Hippocampal formation (tissue), 2 donors: ENCODE measurements around the gene OBSCN.
"Not testable (repeated sequence)": the region's sequence is repeated elsewhere in the genome, so short reads cannot be mapped to it uniquely, and the experiment has no call there.

Source experiments
- DNase-seq, 2 donors: peaks; one replicate each; lab custom pipeline; 2025; lab: John Stamatoyannopoulos, UW

OBSCN gene

DNA sequence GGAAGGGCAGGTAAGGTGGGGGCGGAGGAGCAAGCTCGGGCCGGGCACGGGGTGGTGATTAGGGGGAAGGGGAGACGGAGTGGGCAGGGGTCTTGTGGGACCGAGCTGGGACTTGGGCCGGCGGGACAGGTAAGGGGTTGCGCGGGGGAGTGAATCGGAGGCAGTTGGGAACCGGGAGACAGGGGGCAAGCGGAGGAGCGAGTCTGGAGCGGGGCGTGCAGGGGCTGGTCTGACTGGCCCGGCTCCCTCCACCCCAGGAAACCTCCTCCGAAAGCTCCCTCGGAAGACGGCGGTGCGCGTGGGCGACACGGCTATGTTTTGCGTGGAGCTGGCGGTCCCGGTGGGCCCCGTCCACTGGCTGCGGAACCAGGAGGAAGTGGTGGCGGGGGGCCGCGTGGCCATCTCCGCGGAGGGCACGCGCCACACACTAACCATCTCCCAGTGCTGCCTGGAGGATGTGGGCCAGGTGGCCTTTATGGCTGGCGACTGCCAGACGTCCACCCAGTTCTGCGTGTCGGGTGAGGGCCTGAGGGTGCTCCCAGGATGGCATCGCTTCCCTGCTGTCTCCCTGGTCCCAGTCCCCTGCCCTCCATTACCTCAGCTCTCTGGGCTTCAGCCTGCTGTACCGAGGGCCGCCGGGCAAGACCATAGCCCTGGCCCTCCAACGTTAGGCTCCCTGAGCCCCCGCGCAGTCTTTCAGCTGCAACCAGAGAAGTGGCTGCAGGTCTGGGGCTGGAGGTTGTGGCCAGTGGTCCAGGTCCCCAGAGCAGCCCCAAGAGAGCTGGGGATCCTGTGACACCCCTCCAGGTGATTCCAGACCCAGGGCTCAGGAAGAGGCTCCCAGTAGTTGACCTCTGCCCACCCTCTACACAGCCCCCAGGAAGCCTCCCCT lies 6.3 kb downstream of the OBSCN start:
- no peak for DNase-seq

DNA sequence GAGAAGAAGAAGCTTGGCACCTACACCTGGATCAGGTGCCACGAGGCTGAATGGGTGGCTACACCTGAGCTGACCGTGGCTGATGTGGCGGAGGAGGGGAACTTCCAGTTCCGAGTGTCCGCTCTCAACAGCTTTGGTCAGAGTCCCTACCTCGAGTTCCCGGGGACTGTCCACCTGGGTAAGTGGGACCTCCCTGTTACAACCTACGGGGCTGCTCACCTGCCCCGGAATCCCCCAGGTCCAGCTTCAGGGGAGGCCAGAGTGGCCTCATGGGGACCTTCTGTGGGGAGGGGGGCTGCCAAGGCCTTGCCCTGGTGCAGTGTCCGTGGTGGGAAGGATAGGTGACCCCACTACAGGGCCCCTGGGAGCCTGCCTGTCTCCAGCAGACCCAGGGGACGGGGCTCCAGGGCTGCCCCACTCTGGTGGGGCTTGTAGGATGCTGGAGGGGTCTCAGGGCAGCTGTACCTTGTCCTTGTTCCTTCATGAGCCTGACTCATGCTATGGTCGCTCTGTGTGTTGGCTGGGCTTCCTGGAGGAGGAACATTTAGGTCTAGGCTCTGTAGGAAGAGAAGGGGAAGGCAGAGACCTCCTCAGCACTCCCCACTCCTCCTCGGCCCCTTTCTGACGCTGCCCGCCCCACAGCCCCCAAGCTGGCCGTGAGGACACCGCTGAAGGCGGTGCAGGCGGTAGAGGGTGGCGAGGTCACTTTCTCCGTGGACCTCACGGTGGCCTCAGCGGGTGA lies 7.2 kb downstream of the OBSCN start:
- DNase-seq = no peak

DNA sequence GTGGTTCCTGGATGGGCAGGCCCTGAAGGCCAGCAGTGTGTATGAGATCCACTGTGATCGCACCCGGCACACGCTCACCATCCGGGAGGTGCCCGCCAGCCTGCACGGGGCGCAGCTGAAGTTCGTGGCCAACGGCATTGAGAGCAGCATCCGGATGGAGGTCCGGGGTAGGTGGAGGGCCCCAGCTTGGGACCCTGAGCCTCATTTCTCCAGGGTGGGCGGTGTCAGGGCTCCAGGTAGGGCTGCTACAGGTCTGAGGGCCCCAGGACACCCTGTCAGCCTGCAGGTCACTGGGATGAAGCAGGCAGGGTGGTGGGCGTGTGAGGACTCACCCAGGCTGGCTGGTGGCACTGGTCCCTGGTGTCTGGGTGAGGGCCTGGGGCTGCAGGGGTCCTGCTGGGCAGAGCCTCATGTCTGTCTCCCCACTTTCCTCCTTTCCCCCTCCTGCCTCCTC lies 7.8 kb downstream of the OBSCN start:
- no peak for DNase-seq

DNA sequence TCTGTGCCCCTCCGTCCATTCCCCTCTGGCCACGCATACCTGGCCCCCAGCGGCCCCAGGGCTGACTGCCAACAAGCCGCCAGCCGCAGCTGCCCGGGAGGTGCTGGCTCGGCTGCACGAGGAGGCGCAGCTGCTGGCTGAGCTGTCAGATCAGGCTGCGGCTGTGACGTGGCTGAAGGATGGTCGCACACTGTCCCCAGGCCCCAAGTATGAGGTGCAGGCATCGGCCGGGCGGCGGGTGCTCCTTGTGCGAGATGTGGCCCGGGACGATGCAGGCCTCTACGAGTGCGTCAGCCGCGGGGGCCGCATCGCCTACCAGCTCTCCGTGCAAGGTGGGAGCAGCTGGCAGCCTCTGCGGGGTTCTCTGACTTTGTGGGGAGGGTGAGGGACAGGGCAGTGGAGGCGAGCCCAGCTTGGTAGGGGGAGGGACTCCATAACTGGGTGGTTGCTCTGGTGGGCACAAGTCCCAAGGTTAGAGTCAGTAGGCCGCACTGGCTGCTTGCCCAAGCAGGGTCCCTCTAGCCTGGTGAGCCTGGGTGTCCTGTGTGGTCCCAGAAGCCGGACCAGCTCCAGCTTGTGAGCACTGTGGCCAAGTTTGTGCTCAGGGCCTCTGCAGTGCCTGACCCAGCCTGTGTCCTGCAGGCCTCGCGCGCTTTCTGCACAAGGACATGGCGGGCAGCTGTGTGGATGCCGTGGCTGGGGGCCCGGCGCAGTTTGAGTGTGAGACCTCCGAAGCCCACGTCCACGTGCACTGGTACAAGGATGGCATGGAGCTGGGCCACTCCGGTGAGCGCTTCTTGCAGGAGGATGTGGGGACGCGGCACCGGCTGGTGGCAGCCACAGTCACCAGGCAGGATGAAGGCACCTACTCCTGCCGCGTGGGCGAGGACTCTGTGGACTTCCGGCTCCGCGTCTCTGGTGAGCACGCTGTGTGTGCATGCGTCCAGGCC lies 8.8 kb downstream of the OBSCN start:
- DNase-seq = no peak

DNA sequence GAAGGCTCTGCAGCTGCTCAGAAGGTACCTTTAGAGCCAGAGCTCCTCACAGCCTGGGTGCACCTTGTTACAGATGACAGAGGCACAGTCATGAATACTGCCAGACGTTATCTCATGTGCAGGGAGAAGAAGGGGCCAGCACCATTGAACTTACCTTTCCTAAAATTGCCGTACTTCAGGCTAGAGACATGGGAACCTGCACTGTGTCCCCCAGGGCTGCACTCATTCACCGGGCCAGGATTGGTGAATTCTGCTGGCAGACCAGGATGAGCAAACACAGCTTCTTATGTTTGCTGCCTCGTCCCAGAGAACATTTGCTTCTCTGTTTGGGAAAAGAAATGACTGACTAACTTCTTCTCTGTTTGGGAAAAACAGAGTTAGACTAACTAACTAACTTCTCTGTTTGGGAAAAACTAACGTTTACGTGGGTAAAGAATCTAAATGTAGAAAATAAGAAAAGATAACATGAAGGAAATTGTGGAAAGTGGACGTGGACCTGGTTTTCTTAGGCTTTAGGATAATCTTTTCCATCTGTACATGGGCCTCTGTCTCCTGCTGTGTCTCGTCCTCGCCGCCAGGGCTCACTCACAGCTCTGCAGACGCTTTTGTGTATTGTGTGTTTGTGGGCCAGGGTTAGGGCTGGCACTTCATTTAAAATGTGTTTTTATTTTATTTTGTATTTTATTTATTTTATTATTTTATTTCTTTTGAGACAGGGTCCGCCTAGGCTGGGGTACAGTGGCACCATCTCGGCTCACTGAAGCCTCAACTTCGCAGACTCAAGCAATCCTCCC lies 9.9 kb downstream of the OBSCN start:
- DNase-seq = no peak

DNA sequence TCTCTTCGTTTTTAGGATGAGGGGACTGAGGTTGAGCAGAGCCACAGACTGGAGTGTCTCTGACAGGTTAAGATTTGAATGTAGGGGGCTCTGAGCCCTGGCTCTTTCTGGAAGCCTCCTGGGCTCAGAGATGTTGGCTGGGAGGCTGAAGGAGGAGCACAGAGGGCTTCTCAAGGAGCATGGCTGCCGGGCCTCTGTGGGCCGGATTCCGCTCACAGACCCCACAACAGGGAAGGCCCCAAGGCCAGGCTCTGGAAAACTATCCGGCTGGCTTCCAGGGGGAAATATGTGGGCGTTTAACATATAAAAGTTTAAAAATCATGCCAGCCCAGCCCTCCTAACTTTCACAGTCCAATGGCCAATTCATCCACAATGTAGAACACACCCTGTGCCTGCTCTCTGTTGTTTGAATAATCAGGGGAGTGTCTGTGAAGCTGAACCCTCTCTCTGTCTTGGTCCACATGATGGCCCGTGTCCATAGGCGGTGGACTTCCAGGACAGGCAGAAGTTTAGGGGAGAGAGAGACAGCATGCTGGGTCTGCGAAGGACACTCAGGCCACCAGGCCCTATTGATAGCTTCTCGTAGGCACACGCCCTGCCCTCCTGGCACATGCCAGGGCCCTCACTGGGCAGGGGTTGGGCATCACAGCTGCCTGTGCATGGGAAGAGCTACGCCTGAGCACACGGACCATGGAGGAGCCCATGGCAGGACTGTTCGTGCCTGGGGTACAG lies 10.8 kb downstream of the OBSCN start:
- DNase-seq = no peak

DNA sequence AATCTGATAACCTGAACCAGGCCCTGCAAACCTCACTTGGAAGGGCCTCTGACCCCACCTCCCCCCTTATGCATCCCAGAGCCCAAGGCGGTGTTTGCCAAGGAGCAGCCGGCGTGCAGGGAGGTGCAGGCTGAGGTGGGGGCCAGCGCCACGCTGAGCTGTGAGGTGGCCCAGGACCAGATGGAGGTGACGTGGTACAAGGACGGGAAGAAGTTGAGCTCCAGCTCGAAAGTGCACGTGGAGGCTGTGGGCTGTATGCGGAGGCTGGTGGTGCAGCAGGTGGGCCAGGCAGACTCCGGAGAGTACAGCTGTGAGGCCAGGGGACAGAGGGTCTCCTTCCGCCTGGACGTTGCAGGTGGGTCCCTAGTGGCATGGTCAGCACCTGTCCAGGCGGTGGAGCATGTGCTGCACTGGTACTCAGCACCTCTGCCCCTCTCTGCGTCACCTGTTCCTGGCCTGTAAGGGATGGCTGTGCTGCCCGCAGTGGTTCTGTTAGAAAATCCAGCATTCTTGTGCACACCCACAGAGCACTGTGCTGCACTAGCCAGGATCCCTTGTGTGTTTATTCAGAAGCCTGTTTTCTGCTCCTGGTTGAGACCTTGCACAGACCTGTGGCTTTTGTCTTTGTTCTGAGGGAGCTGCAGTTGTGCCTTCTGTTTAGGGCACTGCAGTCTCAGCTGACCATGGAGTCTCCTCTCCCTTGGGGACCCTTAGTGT lies 11.6 kb downstream of the OBSCN start:
- no peak for DNase-seq

DNA sequence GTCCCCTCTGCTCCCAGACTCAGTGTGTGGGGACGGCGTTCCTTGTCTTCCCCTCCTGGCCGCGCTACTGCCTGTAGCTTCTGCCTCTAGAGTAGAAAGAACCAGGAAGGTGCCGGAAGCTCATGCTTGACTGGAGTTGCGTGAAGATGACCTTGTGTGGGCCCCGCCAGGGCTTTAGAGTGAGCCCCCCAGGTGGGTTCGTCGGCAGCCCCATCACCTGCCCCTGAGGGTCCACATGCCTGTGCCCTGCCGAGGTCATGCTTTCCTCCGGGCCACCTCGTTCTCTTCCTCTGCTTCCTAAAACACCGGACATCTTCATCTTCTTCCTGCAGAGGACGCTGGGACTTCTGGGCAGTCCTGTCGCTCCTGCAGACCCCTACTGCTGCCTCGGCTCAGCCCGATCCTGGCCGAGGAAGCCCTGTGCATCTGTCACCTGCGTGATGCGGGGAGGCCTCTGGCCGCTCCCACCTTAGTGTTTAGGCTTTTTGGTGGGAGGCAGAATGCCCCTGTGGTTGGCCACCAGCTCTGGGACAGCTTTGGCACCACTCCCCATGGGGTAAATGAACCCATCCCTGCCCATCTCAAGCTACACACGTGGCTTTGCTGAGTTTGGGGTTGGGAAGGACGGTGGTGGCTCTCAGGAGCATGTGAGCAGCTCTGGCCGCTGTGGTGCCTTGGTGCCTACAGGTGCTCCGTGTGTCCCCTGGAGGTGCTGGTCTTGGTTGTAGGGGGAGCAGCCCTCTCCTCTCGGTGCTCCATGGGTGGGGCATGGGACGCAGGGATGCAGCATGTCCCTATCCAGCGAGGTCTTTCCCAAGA lies 12.3 kb downstream of the OBSCN start:
- DNase-seq = no peak

DNA sequence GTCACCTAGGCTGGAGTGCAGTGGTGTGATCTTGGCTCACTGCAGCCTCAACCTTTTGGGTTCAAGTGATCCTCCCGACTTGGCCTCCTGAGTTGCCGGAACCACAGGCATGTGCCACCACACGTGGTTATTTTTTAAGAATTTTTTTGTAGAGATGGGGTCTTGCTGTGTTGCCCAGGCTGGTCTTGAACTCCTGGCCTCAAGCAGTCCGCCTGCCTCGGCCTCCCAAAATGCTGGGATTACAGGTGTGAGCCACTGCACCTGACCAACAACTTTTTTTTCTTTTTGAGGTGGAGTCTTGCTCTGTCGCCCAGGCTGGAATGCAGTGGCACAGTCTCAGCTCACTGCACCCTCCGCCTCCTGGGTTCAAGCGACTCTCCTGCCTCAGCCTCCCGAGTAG lies 13.3 kb downstream of the OBSCN start:
- DNase-seq = not testable (repeated sequence)

DNA sequence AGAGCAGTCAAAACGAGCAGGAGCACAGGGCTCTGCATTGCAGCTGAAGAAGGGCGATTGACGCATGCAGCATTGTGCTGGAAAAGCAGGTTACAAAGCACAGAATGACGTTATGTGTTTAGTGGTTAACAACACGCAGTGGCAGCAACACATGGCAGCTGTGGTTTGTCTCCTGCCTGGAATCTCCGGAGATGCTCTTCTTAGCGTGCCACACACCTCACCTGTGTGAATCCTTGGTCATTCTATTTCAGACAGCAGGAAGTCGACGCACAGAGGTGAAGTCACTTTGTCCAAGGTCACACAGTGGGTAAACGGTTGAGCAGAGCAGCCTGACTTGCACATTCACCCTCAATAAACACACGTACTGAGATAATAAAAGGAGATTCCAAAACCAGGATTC lies 14.7 kb downstream of the OBSCN start:
- DNase-seq = no peak

DNA sequence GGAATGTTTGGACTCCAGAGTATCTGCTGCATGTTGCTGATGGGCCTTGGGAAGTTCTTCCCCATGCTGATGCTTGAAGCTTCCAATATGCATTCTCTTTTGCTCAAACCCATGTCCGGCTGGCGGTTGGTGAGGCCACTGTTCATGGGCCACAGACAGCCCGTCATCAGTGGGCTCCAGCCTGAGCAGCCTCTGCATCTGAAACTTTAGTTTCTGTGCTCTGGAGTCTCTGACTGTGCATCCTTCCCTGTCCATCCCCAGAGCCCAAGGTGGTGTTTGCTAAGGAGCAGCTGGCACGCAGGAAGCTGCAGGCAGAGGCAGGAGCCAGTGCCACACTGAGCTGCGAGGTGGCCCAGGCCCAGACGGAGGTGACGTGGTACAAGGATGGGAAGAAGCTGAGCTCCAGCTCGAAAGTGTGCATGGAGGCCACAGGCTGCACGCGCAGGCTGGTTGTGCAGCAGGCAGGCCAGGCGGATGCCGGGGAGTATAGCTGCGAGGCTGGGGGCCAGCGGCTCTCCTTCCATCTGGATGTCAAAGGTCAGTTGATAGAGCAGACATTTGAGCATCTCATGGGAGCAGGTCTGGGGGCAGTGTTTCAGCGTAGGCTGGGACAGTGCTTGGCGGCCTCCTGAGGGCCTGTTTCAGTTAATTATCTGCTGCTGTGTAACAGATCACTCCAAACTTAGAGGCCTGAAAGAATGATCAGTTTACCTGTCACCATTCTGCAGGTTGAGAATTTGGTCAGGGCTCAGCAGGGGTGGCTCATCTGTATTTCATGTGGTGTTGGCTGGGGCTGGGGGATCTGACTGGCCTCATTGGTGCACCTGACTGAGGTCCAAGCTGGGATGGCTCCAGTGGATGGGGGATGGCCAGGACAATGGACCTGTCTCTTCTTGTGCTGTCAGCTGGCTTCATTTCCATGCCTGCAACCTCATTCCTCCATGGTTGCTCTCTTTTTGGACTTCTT lies 16.6 kb downstream of the OBSCN start:
- no peak for DNase-seq

DNA sequence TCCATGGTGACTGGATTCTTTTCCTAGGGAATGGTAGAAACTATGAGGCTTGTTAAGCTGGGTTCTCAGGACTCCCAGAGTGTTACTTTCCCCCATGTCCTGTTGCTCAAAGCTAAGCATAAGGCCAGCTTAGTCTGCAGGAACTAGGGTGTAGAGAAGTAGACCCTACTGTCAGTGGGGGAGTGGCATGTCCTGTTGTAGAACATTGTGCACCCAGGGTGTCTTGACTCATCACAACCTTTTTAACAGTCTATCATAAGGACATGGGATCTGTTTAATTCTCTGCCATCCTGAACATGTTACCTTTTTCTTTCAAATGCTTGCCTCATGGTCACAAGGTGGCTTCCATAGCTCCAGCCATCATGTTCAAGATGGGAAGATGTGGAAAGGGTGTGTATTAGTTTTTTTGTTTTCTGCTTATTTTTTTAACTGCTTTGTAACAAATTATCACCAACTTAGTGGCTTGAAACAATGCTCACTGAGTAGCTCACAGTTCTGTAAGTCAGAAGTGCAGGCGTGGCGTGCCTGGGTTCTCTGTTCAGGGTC lies 17.4 kb downstream of the OBSCN start:
- no peak for DNase-seq

DNA sequence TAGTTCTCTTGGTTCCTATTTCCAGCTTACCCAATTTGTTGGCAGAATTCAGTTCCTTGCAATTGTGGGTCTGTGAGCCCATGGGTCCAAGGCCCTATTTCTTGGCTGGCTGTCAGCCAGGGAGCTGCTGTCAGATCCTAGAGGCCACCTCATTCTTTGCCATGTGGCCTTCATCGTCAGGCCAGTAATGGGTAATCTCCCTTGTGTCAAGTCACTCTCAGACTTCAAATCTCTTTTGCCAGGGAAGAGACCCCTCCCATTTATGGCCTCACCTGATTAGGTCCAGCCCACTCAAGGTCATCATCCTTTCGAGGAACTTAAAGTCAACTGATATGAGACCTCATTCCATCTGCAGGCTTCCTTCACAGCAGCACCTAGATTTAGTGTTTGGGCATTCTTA lies 17.9 kb downstream of the OBSCN start:
- no peak for DNase-seq

DNA sequence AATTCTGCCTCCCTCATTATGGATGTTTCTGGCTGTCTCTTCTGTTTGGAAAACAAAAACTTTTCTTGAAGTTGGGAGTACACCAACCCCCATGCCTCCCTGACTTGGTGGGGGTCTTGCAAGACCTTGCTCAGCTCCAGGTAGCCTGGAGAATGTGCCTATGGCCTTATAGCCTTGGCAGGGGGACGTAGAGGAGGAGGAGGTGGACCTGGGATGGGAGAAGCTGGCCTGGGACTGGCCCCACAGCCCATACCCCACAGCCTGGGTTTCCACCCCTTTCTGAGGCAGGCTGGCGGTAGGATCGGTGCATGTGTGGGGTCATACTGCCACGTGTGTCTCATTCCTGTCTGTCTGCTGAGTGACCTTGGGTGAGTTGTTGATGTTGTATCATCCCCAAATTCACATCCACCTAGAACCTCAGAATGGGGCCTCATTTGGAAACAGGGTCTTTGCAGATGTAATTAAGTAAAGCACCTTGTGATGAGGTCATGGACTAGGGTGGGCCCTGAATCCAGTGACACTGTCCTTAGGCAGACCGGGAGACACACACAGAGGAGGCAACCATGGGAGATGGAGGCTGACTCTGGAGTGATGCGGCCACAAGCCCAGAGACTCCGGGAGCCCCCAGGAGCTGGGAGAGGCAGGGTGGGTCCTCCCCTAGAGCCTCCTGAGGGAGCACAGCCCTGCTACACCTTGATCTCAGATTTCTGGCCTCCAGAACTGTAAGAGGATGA lies 18.5 kb downstream of the OBSCN start:
- no peak for DNase-seq

DNA sequence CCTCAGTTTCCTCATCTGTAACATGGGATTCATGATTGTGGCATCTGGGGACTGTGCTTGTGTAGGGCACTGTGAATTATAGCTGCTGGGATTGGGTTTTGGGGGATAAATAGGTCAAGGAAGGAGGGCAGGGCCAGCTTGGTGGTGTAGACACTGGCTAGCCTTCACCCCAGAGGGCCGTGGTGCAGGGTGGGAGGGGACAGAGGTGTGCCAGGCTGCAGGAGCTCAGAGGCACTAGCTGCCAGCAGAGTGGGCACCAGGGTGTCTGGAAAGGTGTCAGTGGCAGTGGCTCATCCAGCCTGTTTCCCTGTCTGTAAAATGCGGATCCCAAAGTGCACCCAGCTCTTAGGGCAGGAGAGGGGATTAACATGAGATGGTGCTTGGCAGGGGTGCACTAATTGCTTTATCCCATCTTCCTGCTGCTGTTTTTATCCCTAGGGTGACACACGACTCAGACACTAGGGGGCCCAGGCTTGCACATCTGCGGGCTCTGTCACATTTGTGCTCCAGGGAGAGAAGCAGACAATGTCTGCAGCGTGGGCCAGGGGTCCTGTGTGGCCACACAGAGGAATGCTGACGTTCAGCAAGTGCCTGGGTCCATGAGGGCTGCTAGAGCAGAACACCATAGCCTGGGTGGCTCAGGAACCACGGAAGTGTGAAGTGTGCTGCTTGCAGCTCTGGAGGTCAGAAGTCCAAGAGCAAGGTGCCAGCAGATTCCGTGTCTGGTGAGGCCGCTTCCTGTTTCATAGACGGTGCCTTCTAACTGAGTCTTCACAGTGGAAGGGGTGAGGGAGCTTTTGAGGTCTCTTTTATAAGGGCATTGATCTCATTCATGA lies 19.3 kb downstream of the OBSCN start:
- no peak for DNase-seq

DNA sequence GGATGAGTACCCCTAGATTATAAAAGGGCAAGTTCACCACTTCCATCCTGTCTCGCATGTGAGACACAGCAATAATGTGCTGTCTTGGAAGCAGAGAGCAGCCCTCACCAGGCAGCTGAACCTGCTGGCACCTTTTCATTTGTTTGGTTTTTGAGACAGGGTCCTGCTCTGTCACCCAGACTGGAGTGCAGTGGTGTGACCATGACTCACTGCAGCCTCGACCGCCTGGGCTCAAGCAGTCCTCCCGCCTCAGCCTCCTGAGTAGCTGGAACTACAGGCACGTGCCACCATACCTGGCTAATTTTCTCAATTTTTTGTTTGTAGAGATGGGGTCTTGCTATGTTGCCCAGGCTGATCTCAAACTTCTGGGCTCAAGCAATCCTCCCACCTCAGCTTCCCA lies 20.3 kb downstream of the OBSCN start:
- DNase-seq = not testable (repeated sequence)
